Lower lobe of right lung (tissue), 2 donors: Measurements from ENCODE around the gene INHBB. TPM values are rescaled to one million over a fixed set of nuclear protein-coding genes. Genes with fewer than 3 reads are reported as not detected.

Experiments used
- ATAC-seq, 2 donors: fragments of 200-7000 bp; cut with Tn5 transposase; one replicate each; pipeline ENCODE4 v1.9.1; 2020 to 2022; ENCODE audit warnings: mild to moderate bottlenecking in 2 of 2, moderate library complexity in 2 of 2
- DNase-seq: peaks from one replicate; pipeline ENCODE4 v3.0.0-alpha.2; 2020
- H3K27ac ChIP-seq: fragments of 200-600 bp; one replicate; pipeline ENCODE4 v1.8.0; 2022
- H3K27me3 ChIP-seq: fragments of 200-600 bp; one replicate; pipeline ENCODE4 v1.8.0; 2022; ENCODE audit warnings: low read depth
- H3K36me3 ChIP-seq: fragments of 200-600 bp; one replicate; pipeline ENCODE4 v1.8.0; 2022; ENCODE audit warnings: mild to moderate bottlenecking
- H3K4me1 ChIP-seq: fragments of 200-600 bp; one replicate; pipeline ENCODE4 v1.8.0; 2022
- H3K4me3 ChIP-seq: fragments of 200-600 bp; one replicate; pipeline ENCODE4 v1.8.0; 2022; ENCODE audit warnings: mild to moderate bottlenecking
- H3K9me3 ChIP-seq: fragments of 200-600 bp; one replicate; pipeline ENCODE4 v1.8.0; 2022
- intact Hi-C: fragments of 100-400 bp; cut with DNase I; formaldehyde crosslinking; loops from one replicate; pipeline ENCODE4 v1.11.0; 2022
- total RNA-seq: library from RNA; stranded (reverse); fragmentation: NEBNext Ultra II Directional; extraction: Animal tissue kit (Norgen Biotek cat#: 25700); gene quantifications from one replicate; pipeline ENCODE4 v1.2.1, GENCODE V29; 2021
- TF ChIP-seq, protein P1 (sequence below): fragments of 200-600 bp; IDR thresholded peaks from one replicate; pipeline ENCODE4 v1.8.0; 2022; ENCODE audit warnings: antibody characterized with exemption, mild to moderate bottlenecking
- donor health status: DM: no; HTN: yes; CAD: no; lungs with severe emphysema.

Gene INHBB
- total RNA-seq, 1 donor from 2014 or later: 5.2 TPM

DNA sequence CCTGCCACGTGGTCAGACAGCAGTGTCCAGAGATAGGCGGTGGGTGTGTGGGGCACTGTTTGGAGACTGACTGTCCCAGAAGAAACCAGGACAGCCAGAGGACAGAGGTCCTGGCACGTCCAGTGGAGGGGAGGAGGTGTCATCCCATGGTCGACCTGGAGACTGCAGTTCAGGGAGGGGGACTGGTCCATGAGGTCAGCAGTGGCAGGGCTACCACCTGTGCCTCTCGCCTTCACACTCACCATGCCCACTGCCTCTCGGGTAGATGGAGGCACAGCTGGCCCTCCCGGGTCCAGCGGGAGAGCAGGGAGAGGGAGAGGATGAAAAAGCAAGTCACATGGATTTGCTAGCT lies 53.9 kb downstream of the INHBB start:
- ATAC-seq: no peak
- Histone ChIP-seq H3K9me3 (no peaks in the 10 kb centered on the region), H3K27ac (no peak overlapping the region), H3K36me3 (no peaks in the 10 kb centered on the region), H3K27me3 (peaks cover 9% of the 10 kb centered on the region), H3K4me3 (no peak overlapping the region), H3K4me1 (no peaks in the 10 kb centered on the region)
- intact Hi-C loops: no loop called here
- TF ChIP-seq, protein P1, sequence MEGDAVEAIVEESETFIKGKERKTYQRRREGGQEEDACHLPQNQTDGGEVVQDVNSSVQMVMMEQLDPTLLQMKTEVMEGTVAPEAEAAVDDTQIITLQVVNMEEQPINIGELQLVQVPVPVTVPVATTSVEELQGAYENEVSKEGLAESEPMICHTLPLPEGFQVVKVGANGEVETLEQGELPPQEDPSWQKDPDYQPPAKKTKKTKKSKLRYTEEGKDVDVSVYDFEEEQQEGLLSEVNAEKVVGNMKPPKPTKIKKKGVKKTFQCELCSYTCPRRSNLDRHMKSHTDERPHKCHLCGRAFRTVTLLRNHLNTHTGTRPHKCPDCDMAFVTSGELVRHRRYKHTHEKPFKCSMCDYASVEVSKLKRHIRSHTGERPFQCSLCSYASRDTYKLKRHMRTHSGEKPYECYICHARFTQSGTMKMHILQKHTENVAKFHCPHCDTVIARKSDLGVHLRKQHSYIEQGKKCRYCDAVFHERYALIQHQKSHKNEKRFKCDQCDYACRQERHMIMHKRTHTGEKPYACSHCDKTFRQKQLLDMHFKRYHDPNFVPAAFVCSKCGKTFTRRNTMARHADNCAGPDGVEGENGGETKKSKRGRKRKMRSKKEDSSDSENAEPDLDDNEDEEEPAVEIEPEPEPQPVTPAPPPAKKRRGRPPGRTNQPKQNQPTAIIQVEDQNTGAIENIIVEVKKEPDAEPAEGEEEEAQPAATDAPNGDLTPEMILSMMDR: no peak
- no peak for DNase-seq

DNA sequence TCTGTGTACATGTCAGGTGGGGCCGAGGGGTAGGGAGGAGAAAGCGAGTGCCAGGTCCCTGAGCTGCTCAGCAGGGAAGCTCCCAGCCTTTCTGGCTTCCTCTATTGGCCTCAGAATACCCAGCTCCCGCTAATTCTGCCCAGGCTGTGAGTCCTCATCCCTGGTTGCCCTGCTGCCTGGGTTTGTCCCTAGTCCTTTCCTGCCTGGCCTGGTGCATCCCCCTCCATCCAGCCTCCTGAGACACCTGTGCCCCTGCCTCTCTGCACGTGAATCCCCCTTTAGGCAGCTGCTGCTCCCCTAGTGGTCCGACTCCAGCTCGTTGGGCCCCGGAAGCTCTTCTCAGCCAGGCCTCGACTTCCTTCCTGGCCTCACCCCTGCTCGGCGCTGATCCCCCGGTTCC lies 54.6 kb downstream of the INHBB start:
- TF ChIP-seq, protein P1: no peak
- H3K4me1 ChIP-seq: no peaks in the 10 kb centered on the region
- ATAC-seq (no peak), DNase-seq (no peak)
- no peak overlapping the region for H3K4me3 ChIP-seq
- no peaks in the 10 kb centered on the region for H3K9me3 ChIP-seq
- H3K27ac ChIP-seq: no peak overlapping the region
- intact Hi-C loops: no loop called here
- peaks cover 7% of the 10 kb centered on the region for H3K27me3 ChIP-seq
- no peaks in the 10 kb centered on the region for H3K36me3 ChIP-seq

Other genes starting within 250 kb of the INHBB start
- gene TMEM185B, start 122.7 kb upstream of the INHBB start, total RNA-seq: 22.2 TPM
- 65.8 TPM for gene RALB, start 93.3 kb upstream of the INHBB start, total RNA-seq